Measurements from ENCODE around the gene VWA5A. TPM values are rescaled to one million over a fixed set of nuclear protein-coding genes. Genes with fewer than 3 reads are reported as not detected.

VWA5A gene
- total and polyA plus RNA-seq, 12 donors: 16.5 to 81.3 (median 36.7) TPM

DNA sequence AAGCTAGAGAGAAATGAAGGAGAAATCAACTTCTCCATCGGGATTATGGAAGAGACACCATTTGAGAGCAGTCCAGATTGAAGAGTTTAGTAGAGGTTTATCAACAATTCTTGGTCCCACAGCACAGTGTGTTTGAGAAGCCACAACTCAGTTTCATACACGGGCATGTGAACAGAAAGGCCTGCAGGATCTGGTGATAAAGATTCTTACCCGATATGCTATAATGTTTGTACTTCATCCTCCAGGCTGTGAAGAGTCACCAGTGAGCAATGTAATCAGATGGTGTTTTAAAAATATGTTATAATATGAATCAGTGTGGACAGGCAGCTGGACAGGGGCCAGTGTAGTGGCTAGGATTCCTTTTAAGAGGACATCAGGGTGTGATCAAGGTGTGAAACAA, 29.7 kb upstream of the VWA5A start:
- Histone ChIP-seq H3K27me3 (peaks cover 3% of the 10 kb centered on the region), H3K9me3 (replicated peaks in 1 of 3) (no peaks in the 10 kb centered on the region), H3K4me1 (replicated peaks in 1 of 2) (no peaks in the 10 kb centered on the region), H3K4me3 (no peak overlapping the region), H3K36me3 (replicated peaks in 1 of 2) (no peaks in the 10 kb centered on the region), H3K27ac (no peak overlapping the region)
- intact Hi-C loops (cut with DNase I): no loop called here
- no peak for DNase-seq
- WGBS, 4 donors: 63 to 74% (median 68%) methylated on average over 3 of the region's 3 CpGs
- TF ChIP-seq, protein P1, sequence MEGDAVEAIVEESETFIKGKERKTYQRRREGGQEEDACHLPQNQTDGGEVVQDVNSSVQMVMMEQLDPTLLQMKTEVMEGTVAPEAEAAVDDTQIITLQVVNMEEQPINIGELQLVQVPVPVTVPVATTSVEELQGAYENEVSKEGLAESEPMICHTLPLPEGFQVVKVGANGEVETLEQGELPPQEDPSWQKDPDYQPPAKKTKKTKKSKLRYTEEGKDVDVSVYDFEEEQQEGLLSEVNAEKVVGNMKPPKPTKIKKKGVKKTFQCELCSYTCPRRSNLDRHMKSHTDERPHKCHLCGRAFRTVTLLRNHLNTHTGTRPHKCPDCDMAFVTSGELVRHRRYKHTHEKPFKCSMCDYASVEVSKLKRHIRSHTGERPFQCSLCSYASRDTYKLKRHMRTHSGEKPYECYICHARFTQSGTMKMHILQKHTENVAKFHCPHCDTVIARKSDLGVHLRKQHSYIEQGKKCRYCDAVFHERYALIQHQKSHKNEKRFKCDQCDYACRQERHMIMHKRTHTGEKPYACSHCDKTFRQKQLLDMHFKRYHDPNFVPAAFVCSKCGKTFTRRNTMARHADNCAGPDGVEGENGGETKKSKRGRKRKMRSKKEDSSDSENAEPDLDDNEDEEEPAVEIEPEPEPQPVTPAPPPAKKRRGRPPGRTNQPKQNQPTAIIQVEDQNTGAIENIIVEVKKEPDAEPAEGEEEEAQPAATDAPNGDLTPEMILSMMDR (IDR thresholded peaks at IDR 0.05): no peak
- no peak for TF ChIP-seq POLR2A (IDR thresholded peaks at IDR 0.05)

DNA sequence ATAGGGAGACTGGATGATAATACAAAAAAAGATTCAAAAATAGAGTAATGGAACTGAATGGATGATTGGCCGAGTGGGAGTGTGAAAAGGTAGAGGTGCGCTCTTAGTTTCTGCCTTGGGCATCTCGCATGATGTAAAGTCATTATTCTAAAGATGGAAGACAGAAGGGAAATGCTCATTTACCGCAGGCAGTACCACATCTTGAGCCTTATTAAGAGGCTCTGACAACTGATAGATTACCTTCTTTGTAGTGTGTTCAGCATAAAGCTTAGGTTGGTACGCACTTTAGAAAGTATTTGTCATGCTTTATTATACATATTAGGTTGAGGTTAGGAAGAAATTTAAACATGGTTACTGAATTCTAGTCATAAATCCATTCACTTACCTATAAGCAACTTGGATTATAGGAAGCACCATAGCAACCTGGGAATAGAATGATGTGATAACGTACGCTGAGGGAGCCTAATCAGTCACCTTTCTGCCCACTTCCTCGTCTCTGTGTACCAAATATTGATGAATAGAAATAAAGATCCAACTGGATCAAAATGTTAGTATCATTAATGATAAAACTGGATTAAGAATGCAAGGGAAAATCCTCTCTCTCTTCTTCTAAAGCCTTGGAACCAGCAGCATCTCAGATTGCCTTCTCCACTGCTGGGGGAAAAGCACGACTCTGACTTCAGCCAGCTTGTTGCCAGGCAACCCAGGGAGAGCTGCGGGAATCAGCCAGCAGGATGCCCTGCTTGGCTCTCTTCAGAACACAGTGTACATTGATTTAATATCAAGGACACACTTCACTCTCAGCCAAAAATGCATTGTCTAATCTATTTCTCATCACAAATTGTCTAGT, 29.0 kb upstream of the VWA5A start:
- peak overlapping the region in 1 of 5 donors; percentile 59 for H3K27ac ChIP-seq
- peak in 1 of 7 donors; percentile 85 for DNase-seq
- H3K4me3 ChIP-seq: no peak overlapping the region
- no peaks in the 10 kb centered on the region for H3K9me3 ChIP-seq (replicated peaks in 1 of 3)
- TF ChIP-seq POLR2A (IDR thresholded peaks at IDR 0.05): no peak
- TF ChIP-seq, protein P1 (IDR thresholded peaks at IDR 0.05): no peak
- intact Hi-C loops (cut with DNase I): no loop called here
- no peaks in the 10 kb centered on the region for H3K4me1 ChIP-seq (replicated peaks in 1 of 2)
- WGBS, 4 donors: 47 to 60% (median 57%) methylated on average over 10 of the region's 10 CpGs
- no peaks in the 10 kb centered on the region for H3K36me3 ChIP-seq (replicated peaks in 1 of 2)
- peaks cover 3% of the 10 kb centered on the region for H3K27me3 ChIP-seq

DNA sequence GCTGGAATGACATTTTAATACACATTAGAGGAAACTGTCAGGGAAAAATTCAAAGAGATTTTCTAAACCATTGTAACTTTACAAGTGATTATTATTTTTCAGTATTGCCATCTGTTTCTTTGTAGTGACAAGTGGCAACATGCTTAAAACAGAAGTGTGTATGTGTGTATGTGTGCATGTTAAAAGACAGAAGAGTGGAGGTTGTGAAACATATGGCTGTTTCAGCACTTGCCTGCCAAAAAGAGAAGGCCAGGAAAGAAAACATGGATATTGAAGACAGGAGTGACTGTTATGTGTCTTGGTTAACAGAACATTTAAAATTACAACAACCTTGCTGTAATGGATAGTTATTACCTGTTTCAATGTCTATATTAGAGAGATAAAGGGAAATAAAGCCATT, 24.3 kb upstream of the VWA5A start:
- Histone ChIP-seq H3K27me3 (peaks cover 3% of the 10 kb centered on the region), H3K4me1 (replicated peaks in 1 of 2) (no peaks in the 10 kb centered on the region), H3K36me3 (replicated peaks in 1 of 2) (no peaks in the 10 kb centered on the region), H3K27ac (no peak overlapping the region), H3K9me3 (replicated peaks in 1 of 3) (no peaks in the 10 kb centered on the region), H3K4me3 (no peak overlapping the region)
- intact Hi-C loops (cut with DNase I): no loop called here
- TF ChIP-seq, protein P1 (IDR thresholded peaks at IDR 0.05): no peak
- no peak for TF ChIP-seq POLR2A (IDR thresholded peaks at IDR 0.05)
- DNase-seq: no peak

DNA sequence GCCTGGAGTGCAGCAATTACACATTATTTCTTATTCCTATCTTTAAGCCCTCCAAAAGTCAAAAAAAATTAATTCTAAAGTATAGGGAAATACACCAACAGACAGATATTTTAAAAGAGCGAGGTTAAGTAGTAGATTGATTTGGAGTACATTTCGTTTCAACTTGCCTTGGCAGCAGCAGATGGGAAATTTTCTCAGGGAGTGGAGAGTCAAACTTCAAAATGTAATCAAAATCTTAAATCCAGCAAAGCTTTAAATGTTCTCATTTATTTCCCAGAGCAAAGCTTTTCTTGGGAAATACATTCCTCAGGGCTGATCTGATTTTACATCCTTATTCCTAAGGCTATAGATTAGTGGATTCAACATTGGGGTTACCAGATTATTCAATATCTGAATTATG, 21.9 kb upstream of the VWA5A start:
- H3K9me3 ChIP-seq (replicated peaks in 1 of 3): no peaks in the 10 kb centered on the region
- 82 to 91% (median 87%) methylated on average over 2 of the region's 2 CpGs for WGBS, 4 donors
- no peaks in the 10 kb centered on the region for H3K4me1 ChIP-seq (replicated peaks in 1 of 2)
- TF ChIP-seq, protein P1 (IDR thresholded peaks at IDR 0.05): no peak
- TF ChIP-seq POLR2A (IDR thresholded peaks at IDR 0.05): no peak
- no peak for DNase-seq
- H3K27me3 ChIP-seq: no peaks in the 10 kb centered on the region
- H3K36me3 ChIP-seq (replicated peaks in 1 of 2): no peaks in the 10 kb centered on the region
- no peak overlapping the region for H3K27ac ChIP-seq
- intact Hi-C loops (cut with DNase I): no loop called here
- no peak overlapping the region for H3K4me3 ChIP-seq

Measured in adrenal gland (tissue), 12 donors.